IMR-90 (cell line): Measurements from ENCODE around the gene RECK. TPM values are rescaled to one million over a fixed set of nuclear protein-coding genes. Genes with fewer than 3 reads are reported as not detected.
A peak's percentile ranks its signal among the peaks of the same experiment; 100 is the strongest.

ENCODE experiments used
- ATAC-seq: fragments of 200-7000 bp; cut with Tn5 transposase; 2 replicates; pipeline ENCODE4 v1.9.1; 2020; ENCODE audit warnings: low read depth, mild to moderate bottlenecking, moderate library complexity
- BruUV-seq: library from RNA; stranded (reverse); fragments of 400-500 nt; replicated peaks from 2 replicates; lab custom pipeline; 2021; lab: Mats Ljungman, UMichigan
- CTCF ChIA-PET: fragments of 300-600 bp; formaldehyde crosslinking; extraction: SDS; loops from one replicate; lab custom pipeline; 2021; ENCODE audit warnings: antibody characterized with exemption; lab: Yijun Ruan, JAX
- POLR2A ChIA-PET: fragments of 300-600 bp; sonication (Branson Sonifier 250); formaldehyde crosslinking; loops from one replicate; lab custom pipeline; 2022; ENCODE audit warnings: antibody characterized with exemption; ENCODE audit not compliant: unreplicated experiment; lab: Charles Lee
- DNase-seq: peaks from one replicate; pipeline ENCODE4 v3.0.0; 2013
- H2AFZ ChIP-seq: replicated peaks from 2 replicates; pipeline ENCODE3; 2013; ENCODE audit warnings: low read length, mild to moderate bottlenecking; ENCODE audit not compliant: poor library complexity
- H2AK5ac ChIP-seq: 2 replicates; pipeline ENCODE4 v1.6.1; 2013; ENCODE audit warnings: low read depth, low read length, inconsistent platforms
- H2AK9ac ChIP-seq: replicated peaks from 2 replicates; pipeline ENCODE3; 2013; ENCODE audit warnings: mild to moderate bottlenecking, low read depth, low read length, moderate library complexity; ENCODE audit not compliant: poor library complexity
- H2BK120ac ChIP-seq: 2 replicates; pipeline ENCODE4 v1.6.1; 2013; ENCODE audit warnings: low read depth, low read length, inconsistent platforms
- H2BK15ac ChIP-seq: 3 replicates; pipeline ENCODE4 v1.6.1; 2013; ENCODE audit warnings: low read depth, low read length, inconsistent platforms
- H2BK20ac ChIP-seq: 2 replicates; pipeline ENCODE4 v1.6.1; 2013; ENCODE audit warnings: low read depth, mild to moderate bottlenecking, inconsistent platforms, low read length, moderate library complexity
- H2BK5ac ChIP-seq: 2 replicates; pipeline ENCODE4 v1.6.1; 2013; ENCODE audit warnings: mild to moderate bottlenecking, low read depth, low read length, inconsistent platforms; ENCODE audit not compliant: poor library complexity, severe bottlenecking
- H3K14ac ChIP-seq: replicated peaks from 2 replicates; pipeline ENCODE4 v1.6.1; 2013; ENCODE audit warnings: low read depth, low read length, inconsistent platforms
- H3K18ac ChIP-seq: 2 replicates; pipeline ENCODE4 v1.6.1; 2013; ENCODE audit warnings: low read depth, low read length, control low read depth
- H3K23ac ChIP-seq: 2 replicates; pipeline ENCODE4 v1.6.1; 2013; ENCODE audit warnings: low read depth, low read length, inconsistent platforms
- H3K27ac ChIP-seq: 2 replicates; pipeline ENCODE4 v1.5.1; 2013; ENCODE audit warnings: mild to moderate bottlenecking, control low read depth, low read length; ENCODE audit not compliant: insufficient read depth
- H3K27me3 ChIP-seq: 2 replicates; pipeline ENCODE4 v1.6.1; 2013; ENCODE audit warnings: low read length; ENCODE audit not compliant: control insufficient read depth, insufficient read depth
- H3K36me3 ChIP-seq: 2 replicates; pipeline ENCODE4 v1.6.1; 2013; ENCODE audit warnings: low read length, mixed read lengths; ENCODE audit not compliant: control insufficient read depth, insufficient read depth
- H3K4ac ChIP-seq: 2 replicates; pipeline ENCODE4 v1.6.1; 2013; ENCODE audit warnings: low read depth, low read length, inconsistent platforms
- H3K4me1 ChIP-seq: 2 replicates; pipeline ENCODE4 v1.6.1; 2013; ENCODE audit warnings: low read length, mixed read lengths; ENCODE audit not compliant: control insufficient read depth, insufficient read depth
- H3K4me2 ChIP-seq: 2 replicates; pipeline ENCODE4 v1.6.1; 2013; ENCODE audit warnings: low read depth, mild to moderate bottlenecking, control low read depth, low read length, moderate library complexity
- H3K4me3 ChIP-seq: 2 replicates; pipeline ENCODE4 v1.5.1; 2013; ENCODE audit warnings: low read depth, mild to moderate bottlenecking, control low read depth, low read length, moderate library complexity; ENCODE audit not compliant: insufficient read depth
- H3K56ac ChIP-seq: 2 replicates; pipeline ENCODE4 v1.6.1; 2013; ENCODE audit warnings: low read length, inconsistent platforms; ENCODE audit not compliant: insufficient read depth; ENCODE audit errors: extremely low read depth
- H3K79me1 ChIP-seq, 2 experiments: 2 replicates each; pipeline ENCODE4 v1.6.1; 2013; ENCODE audit warnings: low read length in 2 of 2, inconsistent platforms in 1 of 2, low read depth in 1 of 2
- H3K9ac ChIP-seq: 2 replicates; pipeline ENCODE4 v1.6.1; 2013; ENCODE audit warnings: low read depth, low read length, control low read depth
- H3K9me1 ChIP-seq: 2 replicates; pipeline ENCODE4 v1.6.1; 2013; ENCODE audit warnings: low read length, inconsistent platforms; ENCODE audit not compliant: insufficient read depth
- H3K9me3 ChIP-seq: 2 replicates; pipeline ENCODE4 v1.6.1; 2013; ENCODE audit warnings: low read length; ENCODE audit not compliant: control insufficient read depth, insufficient read depth
- H4K20me1 ChIP-seq: 2 replicates; pipeline ENCODE4 v1.6.1; 2013; ENCODE audit warnings: low read length, inconsistent platforms; ENCODE audit not compliant: insufficient read depth
- H4K5ac ChIP-seq: 2 replicates; pipeline ENCODE4 v1.6.1; 2013; ENCODE audit warnings: mild to moderate bottlenecking, low read depth, low read length, control low read depth
- H4K8ac ChIP-seq, 2 experiments: 2 replicates each; pipeline ENCODE4 v1.6.1; 2013; ENCODE audit warnings: low read depth in 2 of 2, low read length in 2 of 2, control low read depth in 1 of 2, inconsistent platforms in 1 of 2
- H4K91ac ChIP-seq: 2 replicates; pipeline ENCODE4 v1.6.1; 2013; ENCODE audit warnings: low read depth, low read length, inconsistent platforms; ENCODE audit not compliant: insufficient read depth
- BHLHE40 ChIP-seq: fragments of 150-350 bp; IDR thresholded peaks from 2 replicates; pipeline ENCODE4 v1.6.1; 2016; ENCODE audit warnings: mild to moderate bottlenecking, low read depth, low read length
- CHD1 ChIP-seq: IDR thresholded peaks from 2 replicates; pipeline ENCODE4 v1.6.1; 2012; ENCODE audit warnings: low read depth, low read length, improper control_type of control experiment
- ELK1 ChIP-seq: fragments of 150-350 bp; IDR thresholded peaks from 2 replicates; pipeline ENCODE4 v1.6.1; 2016; ENCODE audit warnings: low read depth, mild to moderate bottlenecking, low read length, moderate library complexity, borderline replicate concordance
- MAFK ChIP-seq: IDR thresholded peaks from 2 replicates; pipeline ENCODE4 v1.6.1; 2012; ENCODE audit warnings: low read depth, low read length, improper control_type of control experiment
- MAZ ChIP-seq: IDR thresholded peaks from 2 replicates; pipeline ENCODE4 v1.6.1; 2012; ENCODE audit warnings: low read depth, mild to moderate bottlenecking, low read length, improper control_type of control experiment, moderate library complexity, borderline replicate concordance
- MXI1 ChIP-seq: IDR thresholded peaks from 2 replicates; pipeline ENCODE4 v1.6.1; 2012; ENCODE audit warnings: low read depth, mild to moderate bottlenecking, low read length, moderate library complexity, borderline replicate concordance
- NFE2L2 ChIP-seq: fragments of 150-350 bp; IDR thresholded peaks from 2 replicates; pipeline ENCODE4 v1.6.1; 2016; ENCODE audit warnings: low read depth, mild to moderate bottlenecking, low read length
- POLR2A ChIP-seq: IDR thresholded peaks from 2 replicates; pipeline ENCODE4 v1.6.1; 2012; ENCODE audit warnings: mild to moderate bottlenecking, low read depth, low read length
- RAD21 ChIP-seq: IDR thresholded peaks from 2 replicates; pipeline ENCODE4 v1.6.1; 2012; ENCODE audit warnings: low read length, improper control_type of control experiment
- SMC3 ChIP-seq: fragments of 150-350 bp; IDR thresholded peaks from 2 replicates; pipeline ENCODE4 v1.6.1; 2016; ENCODE audit warnings: low read depth, mild to moderate bottlenecking, antibody characterized with exemption, low read length, moderate library complexity
- USF2 ChIP-seq: fragments of 150-350 bp; IDR thresholded peaks from 2 replicates; pipeline ENCODE4 v1.6.1; 2017; ENCODE audit warnings: mild to moderate bottlenecking, antibody characterized with exemption, low read length, low read depth
- WGBS, 2 experiments: methylation state at CpG; one replicate each; pipeline versions ENCODE4 v1.1.5 to v1.1.7; 2013; ENCODE audit warnings: missing lambda C conversion rate in 2 of 2; ENCODE audit not compliant: insufficient read length in 1 of 2; ENCODE audit errors: extremely low coverage in 2 of 2; 5-methylcytosine and 5-hydroxymethylcytosine counted together
- dilution Hi-C: fragments of 300-500 bp; cut with HindIII; formaldehyde crosslinking; loops from one replicate; pipeline ENCODE4 v1.14.3; 2018; ENCODE audit warnings: low sequenced_read_pairs; ENCODE audit not compliant: unreplicated experiment
- in situ Hi-C: fragments of 300-500 bp; cut with MboI; formaldehyde crosslinking; loops from 3 replicates; pipeline ENCODE4 v1.14.3; 2019; ENCODE audit warnings: low sequenced_read_pairs, inconsistent platforms, mixed read lengths
- intact Hi-C: fragments of 100-400 bp; cut with micrococcal nuclease; formaldehyde crosslinking; loops from 2 replicates; pipeline ENCODE4 v1.10.0; 2022
- polyA plus RNA-seq, 3 experiments: library from polyadenylated mRNA; depleted of rRNA; stranded (reverse); fragments of >200 nt; gene quantifications; 2 replicates each; pipeline ENCODE4 v1.2.3, GENCODE V29; 2012; ENCODE audit warnings: low replicate concordance in 1 of 3
- total RNA-seq: library from RNA; depleted of rRNA; stranded (reverse); fragments of >200 nt; gene quantifications from 2 replicates; pipeline ENCODE4 v1.2.3, GENCODE V29; 2012

RECK gene
- total and polyA plus RNA-seq, 2 of the 4 experiments (the other 2 are of a cell fraction) = 23.5 to 44.0 TPM

GRCh38 chr9:36037549-36038122 is 923 bp downstream of the RECK start:
- H3K9me1 ChIP-seq = 0 out of 2 replicates have a peak, but pooled peaks cover 3% of the 10 kb centered on the region
- DNase-seq = no peak
- in situ Hi-C loops = no loop called here

More at GRCh38 chr9:36037549-36038122, 923 bp downstream of the RECK start:
- peak overlapping the region; percentile 74; the same call in 2 of the 3 replicates for H2BK15ac ChIP-seq
- H3K4ac ChIP-seq = peak overlapping the region; percentile 95
- peaks cover 28% of the 10 kb centered on the region; the same call in 1 of the 2 replicates for H4K20me1 ChIP-seq
- H3K23ac ChIP-seq = peak overlapping the region; percentile 100
- ATAC-seq = no peak
- peak overlapping the region; percentile 99 for H3K56ac ChIP-seq
- dilution Hi-C loops (no loop called here), intact Hi-C loops (loop anchor here (5.0 kb wide), 1 partner anchor 65 kb away; no protein-coding TSS in a partner anchor)
- peak overlapping the region; percentile 97 for H3K4me3 ChIP-seq
- TF ChIP-seq POLR2A (no peak), BHLHE40 (no peak), MAZ (no peak), USF2 (no peak), NFE2L2 (no peak), MAFK (no peak), ELK1 (no peak), CHD1 (no peak), RAD21 (no peak), SMC3 (no peak), MXI1 (no peak)
- H2AK9ac ChIP-seq = peak overlapping the region; percentile 87
- peak overlapping the region; percentile 90 for H2BK5ac ChIP-seq
- H2AK5ac ChIP-seq = peak overlapping the region; percentile 90
- peak overlapping the region; percentile 99 for H3K14ac ChIP-seq
- peak overlapping the region; percentile 89 for H2AFZ ChIP-seq
- peak overlapping the region; percentile 95 for H3K27ac ChIP-seq
- H4K5ac ChIP-seq = peak overlapping the region; percentile 86
- H4K91ac ChIP-seq = peak overlapping the region; percentile 93
- POLR2A ChIA-PET = no interaction called here
- peaks cover 9% of the 10 kb centered on the region for H3K4me1 ChIP-seq
- H4K8ac ChIP-seq = peak overlapping the region; percentile 69 to 94
- peaks cover 10 to 28% of the 10 kb centered on the region in 2 experiments for H3K79me1 ChIP-seq
- WGBS, 2 experiments = 0% methylated on average over 4 of the region's 18 CpGs; no CpG with 5 or more reads in 1 of the 2 experiments
- H3K27me3 ChIP-seq = no peaks in the 10 kb centered on the region
- peak overlapping the region; percentile 100 for H3K9ac ChIP-seq
- peak overlapping the region; percentile 35; the same call in 1 of the 2 replicates for H2BK20ac ChIP-seq
- CTCF ChIA-PET = no interaction called here
- no peaks in the 10 kb centered on the region for H3K9me3 ChIP-seq
- no TSS peak for BruUV-seq
- peak overlapping the region; percentile 92 for H3K4me2 ChIP-seq
- peaks cover 2% of the 10 kb centered on the region; the same call in 1 of the 2 replicates for H3K36me3 ChIP-seq
- H2BK120ac ChIP-seq = peak overlapping the region; percentile 80
- H3K18ac ChIP-seq = peak overlapping the region; percentile 98
